ENCODE measurements around the gene PTPN14.

DNA sequence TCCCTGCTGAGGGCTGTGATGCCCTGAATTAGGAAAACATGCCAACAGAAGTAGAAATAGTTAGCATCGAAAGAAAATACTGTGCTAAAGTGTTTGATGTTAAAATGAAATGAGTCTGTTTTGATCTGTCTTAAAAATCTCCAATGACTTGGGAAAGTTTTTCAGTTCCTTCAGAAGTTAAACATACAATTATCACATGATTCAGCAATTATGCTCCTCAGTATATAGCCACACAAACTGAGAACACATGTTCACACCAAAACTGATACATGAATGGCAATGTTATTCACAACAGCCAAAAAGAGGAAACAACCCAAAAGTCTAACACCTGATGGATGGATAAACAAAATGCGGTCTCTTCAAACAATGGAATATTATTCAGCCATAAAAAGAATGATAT, 130.6 kb downstream of the PTPN14 start:
- TF ChIP-seq, protein P1, sequence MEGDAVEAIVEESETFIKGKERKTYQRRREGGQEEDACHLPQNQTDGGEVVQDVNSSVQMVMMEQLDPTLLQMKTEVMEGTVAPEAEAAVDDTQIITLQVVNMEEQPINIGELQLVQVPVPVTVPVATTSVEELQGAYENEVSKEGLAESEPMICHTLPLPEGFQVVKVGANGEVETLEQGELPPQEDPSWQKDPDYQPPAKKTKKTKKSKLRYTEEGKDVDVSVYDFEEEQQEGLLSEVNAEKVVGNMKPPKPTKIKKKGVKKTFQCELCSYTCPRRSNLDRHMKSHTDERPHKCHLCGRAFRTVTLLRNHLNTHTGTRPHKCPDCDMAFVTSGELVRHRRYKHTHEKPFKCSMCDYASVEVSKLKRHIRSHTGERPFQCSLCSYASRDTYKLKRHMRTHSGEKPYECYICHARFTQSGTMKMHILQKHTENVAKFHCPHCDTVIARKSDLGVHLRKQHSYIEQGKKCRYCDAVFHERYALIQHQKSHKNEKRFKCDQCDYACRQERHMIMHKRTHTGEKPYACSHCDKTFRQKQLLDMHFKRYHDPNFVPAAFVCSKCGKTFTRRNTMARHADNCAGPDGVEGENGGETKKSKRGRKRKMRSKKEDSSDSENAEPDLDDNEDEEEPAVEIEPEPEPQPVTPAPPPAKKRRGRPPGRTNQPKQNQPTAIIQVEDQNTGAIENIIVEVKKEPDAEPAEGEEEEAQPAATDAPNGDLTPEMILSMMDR (conservative IDR thresholded peaks at IDR 0.05 in 1 of 2, IDR thresholded peaks at IDR 0.05 in 1 of 2; ENCODE audit: extremely low read depth in 1 of 2, insufficient read depth in 1 of 2, low read depth in 1 of 2, low read length in 2 of 2) = no peak
- no peak for TF ChIP-seq EZH2 (IDR thresholded peaks at IDR 0.05; ENCODE audit: borderline replicate concordance, low read length)
